HG03103 (cell line): ENCODE results near the gene PDLIM7.
A peak's percentile ranks its signal among the peaks of the same experiment; 100 is the strongest.

Source experiments
- ATAC-seq: cut with Tn5 transposase; IDR thresholded peaks from one replicate; pipeline ENCODE4 v1.9.1; 2021; ENCODE audit warnings: low read depth; ENCODE audit not compliant: unreplicated experiment

The PDLIM7 gene

DNA sequence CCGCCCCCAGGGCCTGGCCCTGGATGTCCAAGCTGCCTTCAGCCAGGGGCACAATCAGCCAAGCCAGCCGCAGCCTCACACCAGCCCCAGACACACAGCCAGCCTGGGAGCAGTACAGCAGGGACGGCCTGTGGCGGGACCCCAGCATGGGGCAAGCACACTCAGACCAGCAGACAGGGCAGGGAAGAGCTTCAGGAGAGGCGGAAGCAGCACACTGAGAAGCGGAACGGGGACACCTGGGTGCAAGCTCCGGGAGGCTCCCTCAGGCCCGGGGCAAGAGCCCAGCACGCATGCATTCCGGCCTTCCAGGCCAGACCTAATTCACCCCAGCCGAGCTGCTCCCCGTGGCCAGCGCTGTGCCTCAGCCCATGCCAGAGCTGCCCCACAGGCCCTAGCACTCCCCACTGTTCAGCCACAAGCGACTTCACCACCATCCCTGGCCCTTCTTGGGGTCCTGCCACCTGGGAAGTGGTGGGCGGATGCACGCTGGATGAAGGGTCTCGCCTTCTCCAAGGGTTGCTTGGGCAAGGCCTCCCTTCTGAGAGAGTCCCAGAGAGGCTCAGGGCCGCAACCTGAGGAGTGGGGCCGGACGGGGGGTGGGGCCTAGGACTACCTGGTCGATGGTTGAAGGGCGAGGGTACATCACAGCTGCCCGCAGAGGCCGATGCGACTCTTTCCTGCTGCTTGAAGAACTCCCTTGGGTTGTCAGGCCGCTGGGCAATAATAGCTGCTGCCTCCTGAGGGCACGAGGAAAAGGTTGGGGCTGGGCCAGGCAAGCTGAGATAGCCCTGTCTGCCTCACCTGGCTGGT, 37.4 kb downstream of the PDLIM7 start:
- no peak for ATAC-seq

DNA sequence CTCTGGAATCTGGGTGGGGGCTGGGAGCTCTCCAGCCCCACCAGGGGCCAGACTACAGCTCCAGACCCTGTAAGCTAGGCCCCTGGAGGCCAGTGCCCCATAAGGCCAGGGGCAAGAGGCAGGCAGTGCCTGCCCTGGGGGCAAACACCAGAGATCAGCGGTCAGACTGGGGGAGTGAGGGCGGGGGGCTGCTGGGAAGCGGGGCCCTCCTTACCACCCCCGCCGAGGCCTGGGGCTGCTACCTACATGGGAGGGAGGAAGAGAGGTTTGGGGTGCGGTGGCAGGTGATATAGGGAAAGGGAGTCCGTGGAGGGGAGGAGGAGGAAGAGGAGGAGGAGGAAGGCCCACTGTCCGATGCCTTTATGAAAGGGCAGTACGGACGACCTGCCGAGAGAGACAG, 38.0 kb downstream of the PDLIM7 start:
- no peak for ATAC-seq

GRCh38 chr5:177458912-177459350, 38.5 kb downstream of the PDLIM7 start:
- no peak for ATAC-seq

GRCh38 chr5:177457852-177458681, 39.3 kb downstream of the PDLIM7 start:
- ATAC-seq, result no peak

DNA sequence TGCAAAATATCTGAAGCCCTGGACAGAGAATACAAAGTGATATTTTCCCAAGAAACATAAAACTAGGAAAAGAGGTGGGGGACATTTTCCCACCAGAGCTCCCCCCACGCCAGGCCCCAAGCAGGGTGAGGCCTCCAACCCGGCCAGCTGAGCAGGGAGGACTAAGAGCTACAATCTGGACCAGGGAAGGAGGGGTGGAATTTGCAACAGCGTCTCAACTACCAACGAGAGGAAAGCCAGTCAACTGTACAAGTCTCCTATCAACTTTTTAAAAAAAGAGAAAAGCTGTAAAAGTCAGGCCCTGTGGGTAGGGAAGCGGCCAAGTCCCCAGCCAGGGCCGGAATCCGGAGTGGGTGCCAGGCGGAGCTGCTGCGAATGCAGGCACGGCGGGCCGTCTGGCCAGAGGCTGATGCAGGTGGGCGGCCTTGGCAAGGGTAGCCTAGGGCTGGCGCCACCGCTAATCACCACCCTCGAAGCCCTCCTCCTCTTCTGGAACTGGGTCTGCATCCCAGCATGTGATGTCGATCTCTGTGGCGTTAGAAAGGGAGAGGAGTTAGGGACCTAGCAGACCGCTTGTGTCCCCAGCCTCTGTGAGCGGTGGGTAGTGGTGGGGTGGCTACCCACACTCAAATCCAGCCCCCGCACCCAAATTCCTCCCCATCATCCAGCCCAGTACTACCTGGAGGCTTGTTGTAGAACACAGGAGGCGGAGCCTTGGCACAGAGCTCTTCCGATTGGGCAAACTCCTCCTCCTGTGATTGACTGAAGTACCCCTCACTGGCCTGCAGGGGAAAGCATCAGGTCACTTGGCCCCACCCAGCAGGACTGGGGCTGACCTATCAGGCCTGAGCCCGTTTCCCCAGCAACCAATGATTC, 40.2 kb downstream of the PDLIM7 start:
- peak; percentile 32 for ATAC-seq

DNA sequence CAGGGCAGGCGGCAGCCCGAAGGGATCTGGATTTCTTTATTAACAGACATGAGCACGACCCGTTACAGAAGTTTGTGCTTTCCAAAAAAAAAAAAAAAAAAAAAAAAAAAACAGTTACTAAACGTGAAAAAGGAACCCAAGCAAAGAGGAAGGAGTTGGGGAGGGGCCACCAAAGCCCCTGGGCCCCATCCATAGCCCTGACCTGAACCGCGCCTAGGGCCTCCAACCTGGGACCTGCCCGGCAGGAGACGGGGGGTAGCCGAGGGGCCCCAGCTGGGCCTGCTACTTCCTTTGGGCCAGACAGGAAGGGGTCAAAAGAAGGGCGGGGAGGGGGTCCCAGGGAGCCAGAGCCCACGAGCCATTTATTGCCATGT, 40.8 kb downstream of the PDLIM7 start:
- ATAC-seq, result no peak

DNA sequence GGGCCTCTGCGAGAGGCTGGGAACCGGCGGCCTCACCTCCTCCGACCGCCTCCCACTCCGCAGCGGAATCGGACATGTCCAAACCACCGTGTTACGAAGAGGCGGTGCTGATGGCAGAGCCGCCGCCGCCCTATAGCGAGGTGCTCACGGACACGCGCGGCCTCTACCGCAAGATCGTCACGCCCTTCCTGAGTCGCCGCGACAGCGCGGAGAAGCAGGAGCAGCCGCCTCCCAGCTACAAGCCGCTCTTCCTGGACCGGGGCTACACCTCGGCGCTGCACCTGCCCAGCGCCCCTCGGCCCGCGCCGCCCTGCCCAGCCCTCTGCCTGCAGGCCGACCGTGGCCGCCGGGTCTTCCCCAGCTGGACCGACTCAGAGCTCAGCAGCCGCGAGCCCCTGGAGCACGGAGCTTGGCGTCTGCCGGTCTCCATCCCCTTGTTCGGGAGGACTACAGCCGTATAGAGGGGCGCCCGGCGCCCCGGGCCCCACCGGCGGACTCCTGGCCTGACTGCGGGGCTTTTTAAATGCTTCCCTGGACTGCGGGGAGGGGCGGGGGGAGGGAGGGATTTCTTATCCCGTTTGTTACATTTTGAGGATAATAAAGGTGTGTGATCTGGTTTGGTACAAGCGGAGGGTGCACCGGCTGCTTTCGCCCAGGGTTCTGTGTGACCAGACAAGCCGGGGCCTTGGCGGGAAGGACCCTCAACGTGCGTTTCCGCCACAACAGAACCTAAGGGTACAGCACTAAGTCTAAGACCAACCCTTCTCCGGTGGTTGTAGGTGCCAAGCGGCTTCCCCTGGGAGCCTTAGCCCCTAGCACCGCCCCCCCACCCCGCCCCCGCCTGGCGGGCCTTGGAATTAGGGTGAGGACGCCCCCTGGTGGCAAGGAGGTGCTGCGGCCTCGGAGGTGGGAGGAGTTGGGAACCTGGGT, 41.5 kb downstream of the PDLIM7 start:
- ATAC-seq, result peak; percentile 4

GRCh38 chr5:177455036-177455660, 42.3 kb downstream of the PDLIM7 start:
- peak; percentile 44 for ATAC-seq

DNA sequence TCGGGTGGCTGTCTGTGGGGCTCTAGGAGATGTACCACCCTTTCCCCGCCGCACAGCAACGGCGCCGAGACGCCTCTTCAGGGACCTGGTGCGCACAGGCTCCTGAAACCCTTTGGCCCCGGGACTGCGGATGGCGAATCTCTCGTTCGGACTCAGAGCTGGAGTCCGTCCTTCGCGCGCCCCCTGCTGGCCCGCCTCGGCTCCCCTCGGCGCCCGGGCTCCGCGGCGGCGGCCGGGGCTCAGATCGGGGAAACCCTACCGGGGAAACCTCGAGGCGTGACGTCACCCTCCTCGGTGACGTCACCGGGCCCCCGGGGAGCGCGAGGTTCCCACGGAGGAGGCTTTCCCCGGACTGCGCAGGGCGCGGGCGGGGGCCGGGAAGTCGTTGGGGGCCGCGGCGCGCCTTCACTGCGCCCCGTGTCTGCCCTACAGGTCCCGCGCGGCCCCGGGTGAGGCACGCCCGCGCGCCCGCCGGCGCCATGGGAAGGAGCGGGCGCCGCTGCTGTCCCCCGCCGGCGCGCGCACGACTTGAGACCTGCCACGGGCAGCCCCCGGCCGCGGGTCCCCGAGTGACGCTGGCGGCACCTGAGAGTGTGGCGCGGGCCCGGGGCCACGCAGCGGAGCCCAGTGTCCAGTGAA, 42.9 kb downstream of the PDLIM7 start:
- ATAC-seq, result peak; percentile 40

GRCh38 chr5:177453852-177454396, 43.5 kb downstream of the PDLIM7 start:
- ATAC-seq, result peak; percentile 3

- ATAC-seq, result no peak
Measured at GRCh38 chr5:177452688-177453638, 44.4 kb downstream of the PDLIM7 start.

DNA sequence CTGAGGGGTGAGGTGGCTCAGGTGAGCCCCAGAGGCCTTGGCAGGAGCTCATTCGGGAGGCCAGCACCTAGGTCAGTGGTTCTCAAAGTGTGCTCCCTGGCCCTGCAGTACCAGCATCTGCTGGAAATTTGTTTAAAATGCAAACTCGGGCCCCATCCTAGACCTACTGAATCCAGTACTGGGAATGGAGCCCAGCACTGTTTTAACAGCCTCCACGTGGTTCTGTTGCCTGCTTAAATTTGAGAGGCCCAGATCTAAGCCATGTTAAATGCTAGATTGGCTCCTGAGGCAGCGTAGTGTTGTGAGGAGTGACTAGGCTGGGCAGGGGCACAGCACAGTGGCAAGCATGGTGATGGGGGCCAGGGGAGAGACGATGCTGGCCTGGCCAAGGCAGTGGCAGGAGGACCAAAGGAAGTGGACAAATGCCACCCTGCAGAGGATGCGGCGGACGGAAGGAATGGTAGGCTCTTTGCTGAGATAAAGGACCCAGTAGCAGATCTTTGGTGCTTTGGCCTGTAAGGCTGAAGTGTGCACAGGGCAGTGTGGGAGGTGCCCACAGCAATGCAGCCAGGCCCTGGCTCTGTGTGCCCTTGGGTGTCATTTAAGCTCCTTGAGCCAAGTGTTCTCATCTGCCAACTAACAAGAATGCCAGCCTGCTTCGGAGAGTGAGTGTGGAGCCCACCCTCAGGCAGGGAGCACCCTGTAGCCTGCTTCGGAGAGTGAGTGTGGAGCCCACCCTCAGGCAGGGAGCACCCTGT, 46.6 kb downstream of the PDLIM7 start:
- no peak for ATAC-seq

- no peak for ATAC-seq
Measured at GRCh38 chr5:177449140-177450061, 48.0 kb downstream of the PDLIM7 start.

DNA sequence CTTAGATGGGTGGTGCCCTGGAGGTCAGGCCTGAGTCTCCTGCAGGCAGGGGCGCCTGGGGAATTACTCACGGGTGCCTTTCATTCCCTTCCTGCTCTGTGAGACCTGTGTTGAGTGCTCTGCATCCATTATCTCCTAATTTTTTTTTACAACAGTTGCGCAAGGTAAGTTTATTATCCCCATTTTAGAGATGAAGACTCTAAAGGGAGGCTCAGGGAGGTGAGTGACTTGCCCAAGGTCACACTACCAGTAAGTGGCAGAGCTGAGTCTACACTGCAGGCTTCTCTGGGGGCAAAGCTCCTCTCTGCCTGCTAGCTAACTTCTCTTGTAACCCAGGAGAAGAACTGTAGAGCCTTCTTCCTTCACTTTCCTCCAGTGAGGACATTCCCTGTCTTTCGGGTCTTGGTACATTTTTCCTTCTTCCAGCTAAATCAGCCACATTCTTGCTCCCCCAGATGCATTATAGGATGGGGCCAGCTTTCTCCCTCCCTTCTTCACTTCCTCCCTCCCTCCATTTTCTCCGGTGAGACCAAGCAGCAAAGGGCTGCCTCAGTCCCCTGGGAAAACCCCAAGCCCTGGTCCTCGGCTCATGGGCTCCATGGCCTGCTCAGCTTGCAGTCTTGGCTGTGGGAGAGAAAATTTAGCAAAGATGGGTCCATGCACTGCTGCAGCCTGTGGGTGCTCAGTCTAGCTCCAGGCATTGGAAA, 49.0 kb downstream of the PDLIM7 start:
- no peak for ATAC-seq

DNA sequence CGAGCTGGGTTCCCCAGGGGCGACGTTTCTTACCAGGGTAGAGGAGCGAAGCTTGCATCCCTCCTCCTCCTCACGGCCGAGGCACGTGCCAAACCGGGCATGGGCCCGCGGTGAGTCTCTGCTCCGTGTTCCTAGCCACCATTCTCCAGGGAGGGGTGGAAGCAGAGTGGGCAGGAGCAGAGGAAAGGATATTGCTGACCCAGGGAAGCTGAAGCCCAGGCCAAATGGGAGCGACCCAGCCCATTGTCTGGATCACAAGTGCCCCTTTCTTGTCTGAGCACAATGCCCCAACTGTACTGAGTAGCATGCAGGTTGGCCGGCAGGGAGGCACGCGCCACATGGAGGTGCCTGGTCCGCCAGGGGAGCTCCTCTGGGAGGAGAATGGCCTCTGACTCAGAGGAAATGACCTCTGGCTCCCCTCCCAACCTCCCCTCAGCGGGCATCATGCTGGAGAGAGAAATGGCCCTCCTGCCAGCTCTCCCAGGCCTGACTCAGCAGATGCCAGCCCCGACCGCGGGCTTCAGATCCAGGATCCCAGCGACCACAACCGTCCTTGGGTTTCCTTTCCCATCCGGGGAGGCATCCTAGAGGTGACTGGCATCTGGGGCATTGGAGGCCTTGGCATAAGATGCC, 49.7 kb downstream of the PDLIM7 start:
- no peak for ATAC-seq
